Keratinocyte (primary cell): ENCODE results near the gene PSTPIP2. TPM values are rescaled to one million over a fixed set of nuclear protein-coding genes. Genes with fewer than 3 reads are reported as not detected.

Experiments used
- DNase-seq: peaks from one replicate; pipeline ENCODE4 v3.0.0-alpha.2; 2011; ENCODE audit warnings: low read depth, missing footprints, low spot score
- FAIRE-seq: peaks from 2 replicates; lab custom pipeline; 2011; peaks lifted over from hg19 to GRCh38; lab: Jason Lieb, UNC
- H2AFZ ChIP-seq: 2 replicates; pipeline ENCODE4 v1.6.0; 2012; ENCODE audit warnings: low read length, control low read depth, inconsistent platforms; ENCODE audit not compliant: control insufficient read depth
- H3K27ac ChIP-seq: 2 replicates; pipeline ENCODE4 v1.5.1; 2011; ENCODE audit warnings: low read length; ENCODE audit not compliant: control insufficient read depth, insufficient read depth
- H3K27me3 ChIP-seq: 3 replicates; pipeline ENCODE4 v1.6.0; 2011; ENCODE audit warnings: low read length; ENCODE audit not compliant: control insufficient read depth, insufficient read depth; ENCODE audit errors: extremely low read depth
- H3K36me3 ChIP-seq, 2 experiments: 2 replicates in 1 of 2; 3 replicates in 1 of 2; pipeline ENCODE4 v1.5.1; 2011; ENCODE audit warnings: low read length in 2 of 2, mild to moderate bottlenecking in 1 of 2; ENCODE audit not compliant: control insufficient read depth in 2 of 2, insufficient read depth in 2 of 2; ENCODE audit errors: extremely low read depth in 1 of 2
- H3K4me1 ChIP-seq: 3 replicates; pipeline ENCODE4 v1.5.1; 2011; ENCODE audit warnings: low read length; ENCODE audit not compliant: control insufficient read depth, insufficient read depth; ENCODE audit errors: extremely low read depth
- H3K4me2 ChIP-seq: 3 replicates; pipeline ENCODE4 v1.6.0; 2011; ENCODE audit warnings: low read depth, low read length; ENCODE audit not compliant: control insufficient read depth, insufficient read depth; ENCODE audit errors: extremely low read depth
- H3K4me3 ChIP-seq, 3 experiments: fragments of 200-600 bp in 1 of 3; sonication (generic) in 1 of 3; 2 replicates in 2 of 3; 3 replicates in 1 of 3; pipeline ENCODE4 v1.5.1; 2011 to 2016; ENCODE audit warnings: low read length in 3 of 3, mild to moderate bottlenecking in 3 of 3, control low read depth in 2 of 3, inconsistent platforms in 1 of 3, low read depth in 1 of 3, mixed read lengths in 1 of 3, mixed run types in 1 of 3, moderate library complexity in 1 of 3; ENCODE audit not compliant: control insufficient read depth in 2 of 3, insufficient read depth in 2 of 3; ENCODE audit errors: extremely low read depth in 1 of 3
- H3K79me2 ChIP-seq: 2 replicates; pipeline ENCODE4 v1.6.0; 2012; ENCODE audit warnings: low read length; ENCODE audit not compliant: control insufficient read depth, insufficient read depth
- H3K9ac ChIP-seq: 3 replicates; pipeline ENCODE4 v1.6.0; 2011; ENCODE audit warnings: low read length; ENCODE audit not compliant: control insufficient read depth, insufficient read depth; ENCODE audit errors: extremely low read depth
- H3K9me1 ChIP-seq: 3 replicates; pipeline ENCODE4 v1.6.0; 2011; ENCODE audit warnings: low read length; ENCODE audit not compliant: control insufficient read depth, insufficient read depth; ENCODE audit errors: extremely low read depth
- H3K9me3 ChIP-seq: 2 replicates; pipeline ENCODE4 v1.5.1; 2012; ENCODE audit warnings: low read depth, low read length; ENCODE audit not compliant: control insufficient read depth
- H4K20me1 ChIP-seq: 3 replicates; pipeline ENCODE4 v1.6.0; 2011; ENCODE audit warnings: low read length; ENCODE audit not compliant: control insufficient read depth, insufficient read depth; ENCODE audit errors: extremely low read depth
- EZH2 ChIP-seq: IDR thresholded peaks from one replicate; pipeline ENCODE4 v1.6.1; 2012; ENCODE audit warnings: inconsistent platforms, mild to moderate bottlenecking, low read length, moderate library complexity
- dilution Hi-C: fragments of 300-500 bp; cut with MboI; formaldehyde crosslinking; loops from one replicate; pipeline ENCODE4 v1.7.0; 2020; ENCODE audit warnings: low sequenced_read_pairs; ENCODE audit not compliant: extremely low pct_ligation_motif_present
- polyA plus RNA-seq, 5 experiments: library from polyadenylated mRNA; depleted of rRNA in 3 of 5; stranded (reverse) in 3 of 5; stranded (forward) in 1 of 5; unstranded in 1 of 5; fragments of >200 nt; gene quantifications; 1 replicate in 1 of 5; 2 replicates in 3 of 5; 3 replicates in 1 of 5; pipeline versions ENCODE4 v1.2.1 to v1.2.3, GENCODE V29; 2011 to 2012; ENCODE audit warnings: missing spikeins in 2 of 5, low read depth in 1 of 5, low replicate concordance in 1 of 5
- TF ChIP-seq, protein P1 (sequence below), 3 experiments: IDR thresholded peaks in 1 of 3; conservative IDR thresholded peaks in 1 of 3; optimal IDR thresholded peaks in 1 of 3; 2 replicates in 2 of 3; 3 replicates in 1 of 3; pipeline versions ENCODE3 to v1.5.1; 2011; ENCODE audit warnings: low read length in 3 of 3, mild to moderate bottlenecking in 3 of 3, moderate library complexity in 2 of 3, control low read depth in 1 of 3, inconsistent platforms in 1 of 3; ENCODE audit not compliant: insufficient read depth in 2 of 3; ENCODE audit errors: extremely low read depth in 1 of 3

The PSTPIP2 gene
- polyA plus RNA-seq, 1 donor (not counting 4 experiments of a cell fraction or from before 2014, with no cell fraction given), result 27.3 TPM

DNA sequence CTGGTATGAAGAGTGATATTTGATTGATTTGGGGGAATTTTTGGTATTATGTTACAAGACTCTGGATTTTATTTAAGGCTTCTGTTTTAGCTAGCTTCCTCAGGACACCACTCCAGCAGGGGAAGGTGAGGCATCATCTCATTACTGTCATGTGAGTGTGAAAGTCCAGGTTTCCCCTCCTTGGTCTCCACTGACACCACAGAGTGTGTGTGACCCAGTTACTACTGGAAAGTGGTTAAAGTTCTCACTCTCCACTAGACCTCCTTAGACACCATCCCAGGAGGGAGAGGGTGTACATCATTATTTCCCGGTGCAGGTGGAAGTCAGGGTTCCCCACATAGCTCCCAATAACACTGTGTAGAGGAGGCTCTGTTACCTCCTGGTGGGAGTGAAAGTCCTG is 69.1 kb downstream of the PSTPIP2 start:
- Histone ChIP-seq H4K20me1 (no peaks in the 10 kb centered on the region), H3K79me2 (no peaks in the 10 kb centered on the region), H2AFZ (no peak overlapping the region), H3K9me3 (no peaks in the 10 kb centered on the region), H3K4me2 (no peak overlapping the region), H3K4me3 (no peak overlapping the region), H3K9me1 (no peaks in the 10 kb centered on the region), H3K9ac (no peak overlapping the region), H3K27me3 (no peaks in the 10 kb centered on the region), H3K27ac (no peak overlapping the region), H3K4me1 (no peaks in the 10 kb centered on the region), H3K36me3 (peaks cover 0 to 4% of the 10 kb centered on the region in 2 experiments)
- TF ChIP-seq, protein P1, sequence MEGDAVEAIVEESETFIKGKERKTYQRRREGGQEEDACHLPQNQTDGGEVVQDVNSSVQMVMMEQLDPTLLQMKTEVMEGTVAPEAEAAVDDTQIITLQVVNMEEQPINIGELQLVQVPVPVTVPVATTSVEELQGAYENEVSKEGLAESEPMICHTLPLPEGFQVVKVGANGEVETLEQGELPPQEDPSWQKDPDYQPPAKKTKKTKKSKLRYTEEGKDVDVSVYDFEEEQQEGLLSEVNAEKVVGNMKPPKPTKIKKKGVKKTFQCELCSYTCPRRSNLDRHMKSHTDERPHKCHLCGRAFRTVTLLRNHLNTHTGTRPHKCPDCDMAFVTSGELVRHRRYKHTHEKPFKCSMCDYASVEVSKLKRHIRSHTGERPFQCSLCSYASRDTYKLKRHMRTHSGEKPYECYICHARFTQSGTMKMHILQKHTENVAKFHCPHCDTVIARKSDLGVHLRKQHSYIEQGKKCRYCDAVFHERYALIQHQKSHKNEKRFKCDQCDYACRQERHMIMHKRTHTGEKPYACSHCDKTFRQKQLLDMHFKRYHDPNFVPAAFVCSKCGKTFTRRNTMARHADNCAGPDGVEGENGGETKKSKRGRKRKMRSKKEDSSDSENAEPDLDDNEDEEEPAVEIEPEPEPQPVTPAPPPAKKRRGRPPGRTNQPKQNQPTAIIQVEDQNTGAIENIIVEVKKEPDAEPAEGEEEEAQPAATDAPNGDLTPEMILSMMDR (optimal IDR thresholded peaks at IDR 0.05 in 1 of 3, IDR thresholded peaks at IDR 0.05 in 1 of 3, conservative IDR thresholded peaks at IDR 0.05 in 1 of 3; ENCODE audit: extremely low read depth in 1 of 3, insufficient read depth in 2 of 3, low read length in 3 of 3), result no peak
- TF ChIP-seq EZH2, result no peak
- FAIRE-seq, result no peak
- dilution Hi-C loops, result no loop called here
- DNase-seq, result no peak

DNA sequence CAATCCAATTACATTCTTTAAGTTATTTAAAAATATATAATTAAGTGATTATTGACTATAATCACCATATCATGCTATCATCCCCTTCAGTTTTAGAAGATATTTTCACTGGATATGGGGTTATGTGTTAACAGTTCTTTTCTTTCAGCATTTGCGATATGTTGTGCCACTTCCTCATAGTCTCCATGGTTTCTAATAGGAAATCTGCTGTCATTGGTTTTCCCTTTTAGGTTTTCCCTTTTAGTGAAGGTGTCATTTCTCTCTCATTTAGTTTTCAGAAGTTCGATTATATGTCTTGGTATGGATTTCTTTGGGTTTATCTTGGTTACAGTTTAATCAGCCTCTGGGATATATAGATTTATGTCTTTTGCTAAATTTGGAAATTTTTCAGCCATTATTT is 70.2 kb downstream of the PSTPIP2 start:
- dilution Hi-C loops, result no loop called here
- no peak overlapping the region for H2AFZ ChIP-seq
- no peak for DNase-seq
- peaks cover 0 to 6% of the 10 kb centered on the region in 2 experiments for H3K36me3 ChIP-seq
- H3K9me3 ChIP-seq, result no peaks in the 10 kb centered on the region
- no peak overlapping the region for H3K4me2 ChIP-seq
- H3K4me1 ChIP-seq, result no peaks in the 10 kb centered on the region
- FAIRE-seq, result no peak
- no peaks in the 10 kb centered on the region for H3K79me2 ChIP-seq
- no peak overlapping the region for H3K4me3 ChIP-seq
- no peaks in the 10 kb centered on the region for H3K9me1 ChIP-seq
- H3K27me3 ChIP-seq, result no peaks in the 10 kb centered on the region
- H3K9ac ChIP-seq, result no peak overlapping the region
- TF ChIP-seq EZH2, result no peak
- TF ChIP-seq, protein P1 (optimal IDR thresholded peaks at IDR 0.05 in 1 of 3, IDR thresholded peaks at IDR 0.05 in 1 of 3, conservative IDR thresholded peaks at IDR 0.05 in 1 of 3; ENCODE audit: extremely low read depth in 1 of 3, insufficient read depth in 2 of 3, low read length in 3 of 3), result no peak
- no peaks in the 10 kb centered on the region for H4K20me1 ChIP-seq
- no peak overlapping the region for H3K27ac ChIP-seq
